IPS-11a (cell line): ENCODE data around the gene ERCC5.

Experiments
- H3K4me3 ChIP-seq: one replicate; pipeline ENCODE4 v1.5.1; 2013; ENCODE audit warnings: low read depth, low read length, control low read depth

Gene ERCC5

GRCh38 chr13:102881819-102882686 is 36.2 kb downstream of the ERCC5 start:
- no peak overlapping the region for H3K4me3 ChIP-seq

- H3K4me3 ChIP-seq, result no peak overlapping the region
These were observed 46.7 kb downstream of the ERCC5 start for GRCh38 chr13:102892503-102892902.

GRCh38 chr13:102897371-102898138 is 51.7 kb downstream of the ERCC5 start:
- H3K4me3 ChIP-seq, result no peak overlapping the region

- H3K4me3 ChIP-seq, result no peak overlapping the region
These were observed 54.4 kb downstream of the ERCC5 start for GRCh38 chr13:102900193-102900608.

- no peak overlapping the region for H3K4me3 ChIP-seq
These were observed 55.2 kb downstream of the ERCC5 start for GRCh38 chr13:102901056-102901455.

DNA sequence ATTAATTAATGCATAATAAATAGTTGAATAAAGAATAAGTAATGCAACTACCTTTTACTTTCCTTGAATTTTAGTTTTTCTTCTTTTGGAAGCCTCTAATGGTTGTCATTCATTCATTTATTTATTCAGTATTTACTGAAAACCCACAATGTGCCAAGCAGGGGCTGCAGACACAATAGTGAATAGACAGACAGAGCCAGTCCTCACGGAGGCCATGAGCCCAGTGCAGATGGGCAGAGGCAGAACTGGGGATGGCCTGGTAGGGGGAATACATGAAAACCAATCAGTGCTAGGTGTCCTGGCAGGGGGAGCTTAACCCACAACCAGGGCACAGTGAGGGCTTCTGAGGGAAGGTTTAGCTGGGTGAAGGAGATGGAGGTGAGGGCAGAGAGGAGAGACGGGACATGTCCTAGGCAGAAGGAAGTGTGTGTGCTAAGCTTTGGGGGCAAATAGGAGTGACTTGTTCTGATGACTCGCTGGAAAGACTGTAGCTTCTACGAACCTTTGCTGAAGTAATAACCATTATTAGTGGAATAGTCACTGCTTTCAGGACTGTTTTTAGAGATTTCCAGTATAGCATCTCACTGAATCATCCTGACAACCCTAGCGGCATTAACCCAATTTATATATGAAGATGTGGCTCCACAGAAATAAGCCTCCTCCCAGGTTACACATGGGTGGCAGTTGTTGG is 55.9 kb downstream of the ERCC5 start:
- no peak overlapping the region for H3K4me3 ChIP-seq

DNA sequence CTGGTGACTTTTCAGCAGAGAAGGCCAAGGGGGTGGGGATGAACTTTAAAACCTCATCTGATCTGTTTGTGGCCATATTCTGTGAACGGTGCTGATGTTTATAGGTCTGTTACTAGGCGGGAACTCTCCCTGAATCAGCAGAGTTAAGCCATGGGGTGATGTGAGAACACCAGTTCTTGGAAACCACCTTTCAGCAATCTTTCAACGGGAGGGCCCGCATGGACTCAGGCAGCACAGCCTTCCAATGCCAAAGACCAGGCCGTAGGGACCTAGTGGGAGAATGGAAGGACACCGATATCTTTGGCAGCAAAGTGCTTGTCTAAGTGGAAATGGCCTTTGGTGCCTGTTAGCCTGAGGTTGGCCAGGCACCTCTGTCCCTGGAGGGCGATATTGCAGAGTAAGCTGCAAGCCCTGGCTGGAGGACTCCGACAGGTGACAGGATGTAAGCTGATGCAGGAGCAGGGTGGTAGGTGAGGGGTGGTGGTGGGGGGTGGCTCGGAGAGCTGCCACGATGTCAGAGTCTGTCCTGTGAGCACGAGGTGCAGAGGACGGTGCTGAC is 57.0 kb downstream of the ERCC5 start:
- no peak overlapping the region for H3K4me3 ChIP-seq

GRCh38 chr13:102903659-102904407 is 58.0 kb downstream of the ERCC5 start:
- H3K4me3 ChIP-seq, result no peak overlapping the region

GRCh38 chr13:102904408-102904862 is 58.6 kb downstream of the ERCC5 start:
- H3K4me3 ChIP-seq, result no peak overlapping the region

DNA sequence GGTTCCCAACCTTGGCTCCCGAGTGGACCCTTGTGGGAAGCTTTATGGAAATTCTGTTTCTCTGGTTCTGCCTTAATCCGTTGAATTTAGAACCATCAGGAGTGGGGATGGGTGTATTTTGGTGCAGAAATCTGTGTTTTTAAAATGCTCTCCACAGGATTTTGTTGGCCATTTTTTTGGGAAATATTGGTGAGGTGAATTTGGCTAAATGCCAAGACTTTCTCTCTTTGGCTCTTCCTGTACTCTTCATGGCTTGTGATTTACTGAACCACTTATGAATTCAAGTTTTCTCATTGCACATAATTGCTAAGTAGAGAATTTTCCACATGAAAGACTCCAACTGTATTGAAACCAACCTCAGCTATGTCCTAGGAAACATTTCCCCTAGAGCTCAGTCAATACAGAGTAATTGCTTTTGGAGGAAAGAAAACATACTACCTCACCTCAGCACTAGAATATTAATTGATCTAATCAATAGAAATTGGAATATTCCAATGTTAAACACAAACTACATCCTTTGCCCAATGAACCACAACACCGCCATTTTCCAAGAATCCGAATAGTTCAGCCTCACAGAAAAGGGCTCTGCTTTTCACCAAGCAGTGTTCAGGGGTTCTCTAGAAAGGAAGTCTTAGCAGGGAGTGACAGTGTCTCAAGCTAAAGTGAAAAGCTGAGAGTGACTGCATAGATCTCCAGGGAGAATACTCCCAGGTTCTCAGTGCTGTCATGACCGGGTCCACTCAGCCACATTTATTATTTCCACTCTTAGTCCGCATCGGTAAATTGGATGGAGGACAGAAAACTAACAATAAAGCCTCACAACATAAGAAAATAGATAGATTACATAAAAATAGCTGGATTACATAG is 60.3 kb downstream of the ERCC5 start:
- H3K4me3 ChIP-seq, result no peak overlapping the region

DNA sequence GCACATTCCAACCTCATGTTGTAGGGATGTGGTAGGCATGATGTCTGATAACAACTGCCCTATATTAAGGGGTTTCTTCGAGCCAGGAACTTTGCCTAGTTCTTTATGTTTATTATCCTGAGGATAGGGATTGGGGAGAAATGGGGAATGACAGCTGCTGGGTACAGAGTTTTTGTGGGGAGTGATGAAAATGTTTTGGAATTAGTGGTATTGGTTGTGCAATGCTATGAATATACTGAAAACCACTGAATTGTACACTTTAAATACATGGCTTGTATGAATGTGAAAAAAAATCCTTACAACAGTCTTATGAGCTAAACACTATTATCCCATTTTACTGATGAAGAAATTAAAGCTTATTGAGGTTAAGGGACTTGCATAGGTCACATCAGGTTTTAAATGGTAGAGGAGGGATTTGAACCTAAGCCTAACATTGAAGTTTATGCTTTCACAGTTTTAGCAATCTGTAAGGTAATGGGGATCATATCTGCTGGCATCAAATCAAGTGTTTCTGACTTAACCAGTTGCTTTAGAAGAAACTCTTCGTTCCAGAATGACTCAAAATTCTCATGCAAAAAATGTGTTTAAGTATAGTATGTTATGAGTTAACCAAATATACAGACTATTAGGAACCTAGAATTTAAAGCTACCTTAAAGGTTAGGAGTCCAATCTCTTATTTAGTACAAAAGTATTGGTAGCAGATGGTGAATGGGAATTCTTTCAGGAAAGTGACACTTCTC is 61.4 kb downstream of the ERCC5 start:
- no peak overlapping the region for H3K4me3 ChIP-seq

DNA sequence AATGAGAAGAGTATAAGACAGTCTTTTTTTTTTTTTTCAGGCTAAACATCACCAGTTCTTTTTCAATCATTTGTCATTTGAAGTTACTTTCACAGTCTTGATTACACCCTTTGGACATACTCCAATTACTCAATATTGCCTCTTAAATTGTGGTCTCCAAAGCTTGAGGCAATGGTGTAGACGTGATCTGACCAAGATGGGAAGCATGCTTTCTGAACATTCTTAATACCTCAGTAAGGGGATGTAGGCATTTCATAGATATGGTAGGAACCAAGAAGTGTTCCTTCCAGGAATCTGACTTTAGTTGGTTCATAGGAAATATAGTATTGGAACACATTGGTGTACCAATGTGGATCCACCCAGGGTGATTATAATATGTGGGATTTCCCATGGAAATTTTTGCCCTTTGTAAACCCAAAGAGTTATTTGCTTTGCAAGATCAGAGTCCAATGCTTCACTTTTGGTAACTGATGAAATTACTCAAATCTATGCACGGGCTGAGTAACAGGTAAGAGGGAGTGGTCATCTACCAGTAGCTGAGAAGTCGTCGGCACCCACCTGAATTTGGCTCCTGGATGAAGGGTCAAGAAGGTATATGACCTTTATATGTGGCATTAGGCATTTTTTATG is 62.2 kb downstream of the ERCC5 start:
- no peak overlapping the region for H3K4me3 ChIP-seq

GRCh38 chr13:102909971-102910370 is 64.1 kb downstream of the ERCC5 start:
- H3K4me3 ChIP-seq, result no peak overlapping the region

DNA sequence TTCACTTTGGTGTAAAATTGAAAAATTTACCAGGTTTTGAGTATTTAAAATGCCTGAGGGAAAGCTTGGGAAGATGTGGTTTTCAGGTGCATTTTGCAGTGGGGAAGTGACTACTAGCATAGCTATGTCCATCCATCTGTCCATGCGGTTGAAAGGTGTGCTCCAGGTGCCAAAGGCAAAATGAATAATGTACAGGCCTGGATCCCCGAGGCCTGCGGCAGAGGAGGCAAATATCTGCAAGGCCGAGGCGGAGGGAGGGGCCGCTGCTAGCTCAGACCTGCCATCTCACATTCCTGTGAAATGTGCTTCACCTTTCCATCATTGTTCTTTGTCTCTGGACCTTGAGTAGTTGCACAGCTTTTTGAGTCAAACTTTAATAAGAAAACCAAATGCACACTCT is 65.5 kb downstream of the ERCC5 start:
- H3K4me3 ChIP-seq, result no peak overlapping the region

DNA sequence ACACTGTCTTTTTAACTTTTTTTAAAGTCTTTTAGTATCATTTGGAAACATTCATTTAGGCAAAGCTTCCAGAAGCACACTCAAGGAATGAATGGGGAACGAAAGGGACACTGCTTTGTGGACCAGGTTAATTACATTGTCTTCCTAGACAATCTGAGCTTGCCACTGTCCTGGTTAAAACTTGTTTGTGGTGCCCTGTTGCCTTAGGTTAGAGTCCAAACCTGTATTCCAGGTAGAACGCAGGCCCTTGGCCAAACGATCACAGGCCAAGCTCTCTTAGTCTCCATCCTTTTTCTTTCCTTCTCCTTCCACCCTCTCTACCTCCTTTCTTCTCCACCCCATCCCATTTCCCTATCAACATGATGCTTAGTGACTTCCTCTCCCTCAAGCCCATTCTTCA is 66.8 kb downstream of the ERCC5 start:
- no peak overlapping the region for H3K4me3 ChIP-seq

- H3K4me3 ChIP-seq, result no peak overlapping the region
These were observed 68.1 kb downstream of the ERCC5 start for GRCh38 chr13:102913914-102914313.

DNA sequence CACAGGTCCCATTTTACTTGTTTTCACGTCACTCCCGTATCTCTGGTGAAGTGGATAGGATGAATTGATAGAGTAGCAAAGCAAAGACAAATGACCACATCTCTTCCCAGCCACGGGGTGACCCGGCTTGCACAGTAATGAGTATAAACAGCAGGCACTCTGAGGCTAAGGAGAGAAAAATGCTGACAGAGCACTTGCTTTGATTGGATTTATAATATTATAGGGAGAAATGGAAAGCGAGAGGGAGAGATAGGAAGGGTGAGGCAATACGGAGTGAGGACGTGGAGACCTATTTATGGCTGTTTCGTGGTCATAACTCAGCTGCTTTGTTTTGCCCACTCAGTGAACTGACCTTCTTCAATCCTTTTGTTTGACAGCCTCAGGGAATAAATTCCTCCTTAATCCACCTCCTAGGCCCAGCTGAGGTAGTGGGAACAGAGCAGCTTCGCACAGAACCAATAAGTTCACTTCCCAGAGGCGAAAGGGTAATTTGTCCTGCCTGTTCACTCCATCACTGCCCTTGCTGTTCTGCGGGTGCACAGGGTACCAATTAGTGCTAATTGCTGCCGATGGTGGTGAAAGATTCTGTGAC is 68.6 kb downstream of the ERCC5 start:
- no peak overlapping the region for H3K4me3 ChIP-seq

- H3K4me3 ChIP-seq, result no peak overlapping the region
These were observed 69.6 kb downstream of the ERCC5 start for GRCh38 chr13:102915393-102915930.
